Esophagus mucosa (tissue), 1 donor: ENCODE results near the gene KIF12. TPM values are rescaled to one million over a fixed set of nuclear protein-coding genes. Genes with fewer than 3 reads are reported as not detected.

Source experiments
- ATAC-seq: fragments of 200-7000 bp; cut with Tn5 transposase; one replicate; pipeline ENCODE4 v1.9.1; 2020
- total RNA-seq: library from RNA; stranded (reverse); gene quantifications from one replicate; pipeline ENCODE4 v1.2.4, GENCODE V29; 2023
- donor health status: DM: yes; HTN: yes; CAD: no.

The KIF12 gene
- total RNA-seq, 1 donor from 2014 or later = 0.56 TPM

DNA sequence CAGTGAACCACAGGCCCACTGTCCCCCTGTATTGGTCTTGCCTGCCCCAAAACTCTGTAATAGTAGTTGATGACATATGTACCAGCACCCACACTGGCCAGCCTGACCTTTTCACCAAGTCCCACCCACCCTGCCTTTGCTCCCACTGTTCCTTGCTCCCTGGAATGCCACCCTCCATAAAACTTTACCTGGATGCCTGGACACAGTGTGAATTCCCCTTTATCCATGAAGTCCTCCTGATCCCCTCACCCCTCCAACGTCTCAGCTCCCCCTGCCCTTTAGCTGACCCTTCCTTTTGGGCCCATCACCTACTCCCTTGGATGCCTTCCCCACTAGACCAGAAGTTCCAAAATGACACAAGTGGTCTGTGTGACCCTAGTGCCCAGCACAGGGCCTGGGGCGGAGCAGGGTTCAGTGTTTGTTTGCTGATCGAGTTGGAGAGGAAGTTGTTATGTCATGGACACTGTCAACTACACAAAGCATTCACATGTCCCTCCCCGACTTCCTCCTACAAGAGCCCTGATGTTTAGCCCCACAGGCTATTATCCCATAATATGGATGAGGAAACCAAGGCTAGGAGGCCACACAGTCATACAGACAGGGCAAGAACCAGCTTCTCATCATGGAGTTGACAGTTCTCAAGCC lies 37.1 kb downstream of the KIF12 start:
- no peak for ATAC-seq

DNA sequence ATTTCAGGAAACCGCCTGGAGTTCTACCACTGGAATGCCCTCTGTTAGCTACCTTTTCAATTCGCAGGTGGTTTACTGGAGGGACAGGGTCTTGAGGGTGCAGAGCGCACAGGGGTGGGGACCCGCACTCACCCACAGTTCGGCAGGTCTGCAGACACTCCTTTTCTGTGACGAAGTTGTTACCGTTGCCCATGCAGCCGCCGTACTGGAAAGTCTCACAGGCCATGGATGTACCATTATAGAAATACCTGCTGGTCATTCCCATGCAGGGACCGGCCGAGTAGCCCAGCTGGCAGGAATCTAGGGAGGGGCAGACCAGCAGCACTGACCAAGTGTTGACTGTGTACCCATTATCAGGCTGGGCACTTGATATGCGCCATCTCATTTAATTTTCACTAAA lies 37.8 kb downstream of the KIF12 start:
- ATAC-seq = no peak

DNA sequence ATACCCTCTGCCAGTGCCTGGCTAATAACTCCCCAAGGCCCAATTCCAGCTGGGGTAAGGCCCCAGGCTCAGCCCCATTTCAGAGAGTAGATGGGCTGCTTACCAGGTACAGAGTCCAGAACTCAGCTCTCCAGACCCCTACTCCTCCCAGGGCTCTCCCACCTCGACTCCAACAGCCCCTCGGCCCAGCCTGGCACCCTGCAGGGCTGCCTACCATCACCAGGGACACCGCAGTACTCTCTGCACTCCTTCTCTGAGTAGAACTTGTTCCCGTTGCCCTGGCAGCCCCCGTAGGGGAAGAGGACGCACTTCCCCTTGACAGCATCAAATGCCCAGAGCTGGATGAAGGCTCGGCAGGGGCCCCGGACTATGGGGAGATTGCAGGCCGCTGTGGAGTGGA lies 38.4 kb downstream of the KIF12 start:
- ATAC-seq = no peak

DNA sequence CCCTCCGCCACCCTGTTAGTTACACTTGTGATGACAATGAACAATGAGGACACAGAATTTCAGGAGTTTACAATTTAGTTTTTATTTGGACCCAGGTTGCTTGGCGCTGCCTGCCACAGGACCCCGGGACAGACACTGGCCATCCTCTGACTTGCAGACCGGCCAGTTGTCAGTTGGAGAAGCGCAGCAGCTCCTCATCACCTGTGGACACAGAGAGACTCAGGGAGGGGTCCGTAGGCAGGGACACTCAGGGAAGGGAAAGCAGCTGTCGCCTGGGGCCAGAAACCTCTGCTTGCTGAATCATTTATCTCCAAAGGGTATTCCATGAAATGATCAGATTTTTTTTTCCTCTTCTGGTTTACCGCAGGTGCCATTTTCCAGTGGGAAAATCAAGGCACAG lies 39.0 kb downstream of the KIF12 start:
- ATAC-seq = no peak

DNA sequence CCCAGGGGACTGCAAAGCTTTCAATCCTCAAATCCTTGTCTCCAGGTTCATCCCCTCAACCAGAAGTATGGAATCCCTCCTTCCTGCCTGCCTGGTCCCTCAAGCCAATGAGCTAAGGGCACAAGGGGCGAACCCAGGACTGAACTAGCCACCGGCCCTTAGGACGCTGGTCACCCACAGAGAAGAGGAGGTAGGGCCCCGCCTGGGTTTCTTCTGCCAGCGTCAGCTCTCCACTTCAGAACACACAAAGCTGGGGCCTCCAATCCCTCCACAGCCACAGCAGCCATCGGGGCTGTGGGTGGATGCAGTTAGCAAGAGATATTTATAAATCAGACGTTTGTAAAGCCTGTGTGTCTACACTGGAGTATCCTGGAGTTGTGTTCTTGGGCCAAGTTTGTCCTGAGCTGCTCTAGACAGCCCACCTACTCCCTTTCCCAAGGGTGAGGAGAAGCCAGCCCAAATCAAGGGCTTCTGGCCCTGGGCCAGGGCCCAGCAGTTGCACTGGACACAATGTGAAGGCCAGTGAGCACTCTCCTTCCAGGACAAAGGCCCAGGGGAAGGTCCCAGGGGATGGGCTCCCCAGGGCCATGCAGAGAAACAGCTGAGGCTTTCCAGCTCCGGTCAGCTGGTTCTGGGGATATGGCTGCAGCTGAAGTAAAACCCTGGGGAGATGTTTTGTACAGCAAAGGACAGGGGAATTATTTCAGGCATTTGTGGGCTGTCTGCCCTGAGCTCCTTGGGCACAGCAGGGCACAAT lies 39.9 kb downstream of the KIF12 start:
- ATAC-seq = no peak

DNA sequence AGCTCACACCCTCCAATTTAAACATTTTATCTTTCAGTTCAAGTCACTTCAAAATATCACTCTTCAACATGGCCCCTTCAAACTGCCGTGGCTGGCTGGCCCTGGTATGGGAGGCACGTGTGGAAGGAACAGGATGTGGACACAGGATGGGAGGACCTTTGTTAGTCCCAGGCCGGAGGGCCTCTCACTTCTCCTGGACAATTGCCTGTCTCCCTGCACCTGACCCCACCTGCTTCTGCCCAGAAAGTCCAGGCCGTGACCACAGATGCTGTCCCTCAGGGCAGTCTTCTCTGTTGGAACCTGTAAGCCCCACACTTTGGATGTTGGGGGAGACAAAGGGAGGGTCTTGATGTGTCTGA lies 40.4 kb downstream of the KIF12 start:
- ATAC-seq = no peak

DNA sequence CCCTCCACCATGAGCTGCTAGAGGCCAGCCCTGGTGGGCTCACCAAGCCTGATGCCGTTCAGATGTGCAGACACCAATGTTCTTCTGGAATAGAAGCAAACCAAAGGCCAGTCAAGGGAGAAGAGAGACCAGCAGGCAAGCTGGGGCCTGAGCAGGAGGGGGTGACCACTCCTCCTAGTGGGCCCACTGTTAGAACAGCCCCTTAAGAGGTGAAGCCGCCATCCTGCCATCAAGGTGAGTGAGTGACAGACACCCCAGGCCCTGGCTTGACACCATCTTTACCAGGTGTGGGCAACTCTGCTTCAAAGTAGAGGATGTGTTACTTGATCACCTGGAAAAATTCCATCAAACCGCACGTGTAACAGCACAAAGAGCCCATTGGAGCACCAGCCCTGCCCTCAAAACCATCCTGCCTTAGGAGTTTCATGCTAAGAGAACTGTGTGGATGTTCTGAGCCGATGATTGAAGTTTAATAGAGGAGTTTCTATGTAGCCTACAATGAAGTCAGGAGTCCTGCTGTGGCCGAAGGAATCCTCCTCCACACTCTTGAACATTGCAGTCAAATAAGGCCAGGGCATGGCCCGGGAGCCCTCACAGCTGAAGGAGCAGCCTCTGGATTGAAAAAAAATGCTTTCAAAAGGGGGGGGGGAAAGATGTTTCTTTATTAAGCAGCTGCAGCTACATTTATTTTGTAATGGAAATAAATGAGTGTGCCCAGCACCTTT lies 41.8 kb downstream of the KIF12 start:
- ATAC-seq = no peak

DNA sequence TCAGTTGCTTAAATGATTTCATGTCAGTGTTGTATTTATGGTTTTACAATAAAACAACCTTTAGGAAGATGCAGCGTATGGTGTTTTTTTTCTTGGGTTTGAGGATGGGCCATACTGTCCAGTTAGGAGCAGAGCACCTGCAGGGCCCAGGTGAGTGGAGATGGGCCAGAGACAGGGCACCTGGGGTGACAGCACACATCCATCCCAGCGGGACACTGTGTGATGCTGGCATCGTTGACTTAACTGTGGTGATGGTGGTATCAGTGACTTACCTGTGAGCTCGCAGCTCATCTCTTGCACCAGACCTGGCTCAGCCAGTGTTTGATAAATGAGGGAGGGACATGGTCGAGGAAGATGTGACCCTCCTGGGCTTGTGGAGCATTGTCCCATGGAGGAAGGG lies 42.6 kb downstream of the KIF12 start:
- peak; percentile 20 for ATAC-seq

DNA sequence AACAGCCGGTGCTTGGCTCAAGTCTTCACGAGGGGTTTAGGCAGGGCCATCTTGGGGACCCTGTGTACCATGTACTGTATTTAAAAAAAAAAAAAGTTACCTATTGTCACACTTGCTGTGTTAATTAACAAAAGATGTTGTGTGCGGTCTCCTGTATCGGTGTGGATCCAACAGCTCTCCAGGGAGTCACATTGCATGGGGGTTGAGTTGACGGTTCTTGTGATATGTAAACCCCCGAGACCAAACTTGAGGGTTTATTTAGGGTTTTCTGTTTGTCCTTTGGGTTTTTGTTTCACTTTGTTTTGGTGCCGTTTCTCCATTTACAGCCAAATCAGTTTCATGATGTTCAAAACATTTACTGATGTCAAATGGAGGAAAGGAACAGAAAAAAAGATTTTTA lies 43.2 kb downstream of the KIF12 start:
- no peak for ATAC-seq

DNA sequence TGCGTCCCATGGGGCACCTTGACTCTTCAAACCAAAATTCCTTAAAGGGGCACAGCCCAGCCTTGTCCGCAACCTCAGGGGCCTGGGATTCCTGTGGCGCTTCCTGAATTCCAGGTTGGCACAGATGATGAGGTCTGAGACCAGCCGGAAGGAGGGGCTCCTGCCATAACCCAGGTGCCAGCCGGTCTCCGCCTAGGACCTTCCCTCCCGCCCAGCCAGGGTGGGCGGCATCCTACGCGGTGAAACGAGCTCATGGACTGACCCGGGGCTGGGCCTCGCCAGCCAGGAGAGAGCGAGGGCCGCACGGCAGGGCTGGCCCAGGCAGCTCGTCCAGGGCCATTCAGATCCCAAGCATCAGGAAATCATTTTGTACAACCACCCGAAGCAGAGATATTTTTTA lies 44.0 kb downstream of the KIF12 start:
- ATAC-seq = no peak

DNA sequence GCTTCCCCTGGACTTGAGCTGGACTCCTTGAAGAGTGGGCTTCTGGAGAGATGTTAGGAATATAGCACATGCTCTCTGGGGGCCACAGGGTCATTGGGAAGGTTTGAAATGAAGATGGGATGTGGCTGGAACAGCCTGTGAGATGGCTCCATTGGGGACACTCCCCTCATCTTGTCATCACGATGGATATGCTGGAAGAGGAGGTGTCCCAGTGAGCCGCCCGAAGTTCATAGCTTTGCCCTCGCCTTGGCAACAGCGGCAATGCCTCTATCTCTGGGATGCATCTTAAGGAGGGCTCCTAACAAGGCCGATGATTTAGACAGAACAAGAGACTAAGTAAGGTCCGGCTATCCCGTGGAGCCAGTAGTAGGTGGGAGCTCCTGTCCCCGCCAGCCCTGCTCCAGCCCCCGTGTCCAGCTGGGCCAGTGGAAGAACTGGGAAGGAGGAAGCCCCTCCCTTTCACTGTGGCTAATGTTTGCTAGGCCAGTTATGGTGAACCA lies 44.9 kb downstream of the KIF12 start:
- no peak for ATAC-seq

DNA sequence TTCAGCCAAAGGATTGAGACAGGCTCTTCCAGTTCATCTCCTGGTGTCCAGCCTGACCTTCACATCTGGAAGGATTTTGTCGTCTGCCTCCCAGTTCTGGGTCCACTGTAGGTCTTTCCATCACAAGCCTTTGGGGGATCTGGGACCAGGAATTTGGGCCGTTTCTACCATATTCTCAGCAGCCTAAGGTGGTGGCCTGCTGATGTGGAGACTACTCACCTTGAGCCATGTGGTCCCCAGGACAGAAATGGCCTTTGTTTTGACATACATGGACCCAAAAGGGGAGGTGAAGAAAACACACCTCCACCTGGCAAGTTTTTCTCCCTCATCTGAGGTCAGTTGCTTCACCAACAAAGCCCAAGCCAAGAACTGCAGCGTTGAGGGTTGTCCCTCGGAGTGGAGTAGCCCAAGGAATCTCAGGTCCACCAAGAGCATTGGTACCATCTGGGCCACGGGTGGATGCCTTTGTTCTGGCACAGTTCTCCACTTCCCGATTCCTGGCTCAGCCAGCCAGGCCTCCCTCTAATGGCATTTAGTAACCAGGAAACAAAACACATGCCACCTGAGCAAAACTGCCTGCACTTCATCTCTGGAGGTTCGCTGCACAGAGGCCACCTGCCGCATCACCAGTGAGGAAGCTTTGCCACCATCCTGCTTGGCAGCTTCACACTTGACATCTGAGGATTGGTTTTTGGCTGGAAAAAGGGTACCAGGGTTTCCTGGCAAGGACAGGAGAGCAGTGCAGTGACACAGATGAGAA lies 45.7 kb downstream of the KIF12 start:
- ATAC-seq = no peak

DNA sequence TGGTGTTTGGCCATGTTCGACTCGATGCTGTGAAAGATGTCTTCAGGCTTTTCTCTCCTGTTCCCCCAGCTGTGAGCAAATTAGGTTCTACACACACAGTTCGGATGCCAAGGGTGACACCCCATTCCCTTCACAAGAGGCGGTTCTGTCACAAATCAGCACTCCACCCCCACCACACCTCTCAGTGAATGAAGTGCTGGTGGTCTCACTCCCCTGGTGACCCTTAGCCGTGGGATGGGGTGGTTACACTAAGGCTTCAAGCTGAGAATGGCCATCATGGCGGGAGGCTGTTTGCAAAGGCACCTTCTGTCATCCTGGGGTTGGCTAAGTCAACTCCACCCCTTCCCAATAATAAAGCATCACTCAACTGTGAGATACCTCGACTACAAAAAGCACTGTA lies 47.4 kb downstream of the KIF12 start:
- ATAC-seq = no peak

DNA sequence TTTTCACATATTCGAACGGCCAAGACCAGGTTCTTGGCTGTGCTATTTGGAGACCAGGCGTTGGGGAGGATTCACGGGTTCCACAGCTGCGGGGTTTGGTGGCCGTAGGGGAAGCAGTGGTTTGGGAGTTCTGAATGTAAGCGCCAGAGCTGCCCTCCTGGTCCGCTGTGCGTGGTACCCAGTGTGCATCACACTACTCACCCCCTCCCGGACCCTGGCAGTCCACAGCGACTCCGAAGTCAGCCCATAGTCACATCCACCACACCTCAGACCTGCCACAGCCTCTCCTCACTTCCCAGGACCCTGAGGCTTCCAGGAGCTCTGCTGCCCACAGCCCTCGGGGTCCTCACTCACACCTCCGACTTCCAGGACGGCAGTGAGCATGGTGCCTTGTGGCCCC lies 47.8 kb downstream of the KIF12 start:
- ATAC-seq = no peak

DNA sequence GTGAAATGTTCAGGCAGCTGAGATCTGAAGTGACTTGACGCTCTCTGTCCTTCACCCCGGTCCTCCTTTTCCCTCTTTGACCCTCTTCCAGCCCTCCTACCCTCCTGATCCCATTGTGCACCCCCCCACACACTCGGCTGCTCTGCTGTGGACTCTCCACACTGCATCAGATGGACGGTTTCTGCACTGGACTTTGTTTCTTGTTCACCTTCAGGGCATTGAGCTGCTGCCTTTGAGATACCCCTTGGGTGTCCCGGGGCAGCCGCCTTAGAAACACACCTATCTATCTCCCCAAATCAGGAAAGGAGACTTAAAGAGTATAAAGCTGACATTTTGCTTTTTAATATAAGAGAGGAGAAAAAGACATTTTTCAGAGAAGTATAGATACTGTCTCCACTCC lies 48.4 kb downstream of the KIF12 start:
- no peak for ATAC-seq

DNA sequence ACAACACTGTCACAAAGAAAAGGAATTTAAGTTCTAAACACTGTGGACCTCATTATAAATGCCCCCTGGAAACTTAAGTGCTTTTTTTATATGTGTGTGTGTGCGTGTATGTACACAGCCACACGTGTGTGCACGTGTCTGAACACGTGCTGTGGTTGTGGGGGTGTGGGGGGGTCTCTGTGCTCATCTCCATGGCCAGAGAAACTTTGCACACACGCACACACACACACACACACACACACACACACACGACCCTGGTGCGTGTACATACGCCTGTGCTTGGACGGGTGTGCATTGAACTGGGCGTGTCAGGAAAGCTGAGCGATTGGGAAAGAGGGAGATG lies 48.9 kb downstream of the KIF12 start:
- no peak for ATAC-seq

DNA sequence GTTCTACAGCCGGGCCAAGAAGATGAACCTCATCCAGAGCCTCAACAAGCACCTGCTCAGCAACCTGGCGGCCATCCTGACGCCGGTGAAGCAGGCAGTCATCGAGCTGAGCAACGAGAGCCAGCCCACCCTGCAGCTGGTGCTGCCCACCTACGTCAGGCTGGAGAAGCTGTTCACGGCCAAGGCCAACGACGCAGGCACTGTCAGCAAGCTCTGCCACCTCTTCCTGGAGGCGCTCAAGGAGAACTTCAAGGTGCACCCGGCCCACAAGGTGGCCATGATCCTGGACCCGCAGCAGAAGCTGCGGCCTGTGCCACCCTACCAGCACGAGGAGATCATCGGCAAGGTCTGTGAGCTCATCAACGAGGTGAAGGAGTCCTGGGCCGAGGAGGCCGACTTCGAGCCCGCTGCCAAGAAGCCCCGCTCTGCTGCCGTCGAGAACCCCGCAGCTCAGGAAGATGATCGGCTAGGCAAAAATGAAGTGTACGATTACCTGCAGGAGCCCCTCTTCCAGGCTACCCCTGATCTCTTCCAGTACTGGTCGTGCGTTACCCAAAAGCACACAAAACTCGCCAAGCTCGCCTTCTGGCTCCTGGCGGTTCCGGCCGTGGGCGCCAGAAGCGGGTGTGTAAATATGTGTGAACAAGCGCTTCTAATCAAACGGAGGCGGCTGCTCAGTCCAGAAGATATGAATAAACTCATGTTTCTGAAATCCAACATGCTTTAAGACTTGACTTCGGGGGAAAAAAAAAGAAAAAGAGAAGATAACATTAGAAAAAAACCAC lies 49.5 kb downstream of the KIF12 start:
- ATAC-seq = no peak

DNA sequence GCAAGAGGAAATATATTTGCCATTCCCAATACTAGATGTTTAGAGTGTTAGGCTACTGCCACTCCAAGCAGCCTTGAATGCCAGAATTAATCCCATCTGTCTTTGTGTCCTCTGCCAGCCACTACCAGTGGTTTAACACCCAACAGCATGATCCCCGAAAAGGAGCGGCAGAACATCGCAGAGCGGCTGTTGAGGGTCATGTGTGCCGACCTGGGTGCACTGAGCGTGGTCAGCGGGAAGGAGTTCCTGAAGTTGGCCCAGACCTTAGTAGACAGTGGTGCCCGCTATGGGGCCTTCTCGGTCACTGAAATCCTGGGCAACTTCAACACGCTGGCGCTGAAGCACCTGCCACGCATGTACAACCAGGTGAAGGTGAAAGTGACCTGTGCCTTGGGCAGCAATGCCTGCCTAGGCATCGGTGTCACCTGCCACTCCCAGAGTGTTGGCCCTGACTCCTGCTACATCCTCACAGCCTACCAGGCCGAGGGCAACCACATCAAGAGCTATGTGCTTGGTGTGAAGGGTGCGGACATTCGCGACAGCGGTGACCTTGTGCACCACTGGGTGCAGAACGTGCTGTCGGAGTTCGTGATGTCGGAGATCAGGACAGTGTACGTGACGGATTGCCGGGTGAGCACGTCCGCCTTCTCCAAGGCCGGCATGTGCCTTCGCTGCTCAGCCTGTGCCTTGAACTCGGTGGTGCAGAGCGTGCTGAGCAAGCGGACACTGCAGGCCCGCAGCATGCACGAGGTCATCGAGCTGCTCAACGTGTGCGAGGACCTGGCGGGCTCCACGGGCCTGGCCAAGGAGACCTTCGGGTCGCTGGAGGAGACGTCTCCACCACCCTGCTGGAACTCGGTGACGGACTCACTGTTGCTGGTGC lies 50.3 kb downstream of the KIF12 start:
- no peak for ATAC-seq

DNA sequence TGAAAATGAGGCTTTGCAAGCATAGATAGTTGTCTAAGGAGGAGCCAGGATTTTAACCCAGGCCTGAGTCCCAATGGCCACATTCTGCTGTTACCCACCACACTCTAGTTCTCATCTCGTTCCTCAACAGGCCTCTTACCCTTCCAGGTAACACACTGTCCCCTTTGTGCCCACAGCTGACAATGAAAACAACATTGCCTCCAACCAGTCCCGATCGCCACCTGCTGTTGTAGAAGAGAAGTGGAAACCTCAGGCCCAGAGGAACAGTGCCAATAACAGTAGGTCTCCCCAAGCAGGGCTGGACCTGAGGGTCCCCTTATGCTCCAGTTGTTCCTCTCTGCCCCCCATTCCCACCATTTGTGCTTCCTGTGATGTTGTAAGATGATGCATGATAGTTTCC lies 51.4 kb downstream of the KIF12 start:
- ATAC-seq = peak; percentile 44

DNA sequence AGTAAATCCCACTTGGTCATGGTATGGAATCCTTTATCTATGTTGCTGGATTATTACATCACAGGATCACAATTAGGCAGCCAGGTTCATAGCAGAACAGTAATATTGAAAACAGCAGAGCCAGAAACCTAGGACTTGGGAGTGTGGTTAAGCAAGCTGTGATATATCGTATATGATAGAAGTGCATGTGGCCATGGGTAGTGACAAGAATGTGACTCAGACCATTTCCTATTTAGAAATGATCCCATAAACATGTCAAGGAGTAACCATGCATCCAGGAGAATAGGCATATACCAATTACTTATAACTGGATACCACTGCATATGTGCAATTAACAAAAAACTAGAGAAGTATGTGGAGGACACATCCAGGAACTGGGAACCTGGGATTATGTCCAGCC lies 52.2 kb downstream of the KIF12 start:
- ATAC-seq = no peak

DNA sequence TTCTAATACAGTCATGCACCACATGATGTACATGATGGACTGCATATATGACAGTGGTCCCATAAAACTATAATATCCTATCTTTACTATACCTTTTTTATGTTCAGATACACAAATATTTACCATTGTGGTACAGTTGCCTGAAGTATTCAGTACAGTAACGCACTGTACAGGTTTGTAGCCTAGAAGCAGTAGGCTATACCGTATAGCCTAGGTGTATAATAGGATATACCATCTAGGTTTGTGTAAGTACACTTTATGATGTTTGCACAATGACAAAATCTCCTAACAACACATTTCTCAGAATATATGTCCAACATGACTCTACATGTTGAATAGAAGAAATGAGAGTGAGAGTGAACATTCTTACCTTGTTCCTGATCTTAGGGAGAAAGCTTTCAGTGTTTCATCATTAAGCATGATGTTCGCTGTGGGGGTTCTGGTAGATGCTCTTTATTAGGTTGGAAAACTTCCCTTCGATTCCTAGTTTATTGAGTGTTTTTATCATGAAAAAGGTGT lies 52.8 kb downstream of the KIF12 start:
- no peak for ATAC-seq
